GM23338 (cell line): Measurements from ENCODE around the gene PKLR. TPM values are rescaled to one million over a fixed set of nuclear protein-coding genes. Genes with fewer than 3 reads are reported as not detected.

Source experiments
- ATAC-seq: fragments of 200-7000 bp; cut with Tn5 transposase; 3 replicates; pipeline ENCODE4 v1.9.1; 2020
- DNase-seq: peaks from one replicate; pipeline ENCODE4 v3.0.0-alpha.2; 2015; ENCODE audit warnings: low spot score
- H2AFZ ChIP-seq: fragments of 200-600 bp; sonication (generic); 2 replicates; pipeline ENCODE4 v1.8.0; 2016; ENCODE audit warnings: antibody characterized with exemption, mild to moderate bottlenecking, moderate library complexity
- H3F3A ChIP-seq: fragments of 200-600 bp; sonication (generic); replicated peaks from 2 replicates; pipeline ENCODE4 v1.8.0; 2017; ENCODE audit warnings: antibody characterized with exemption, mixed run types, low read depth
- H3K27ac ChIP-seq: fragments of 200-600 bp; sonication (generic); 2 replicates; pipeline ENCODE4 v1.6.1; 2016; ENCODE audit warnings: low read depth
- H3K27me3 ChIP-seq: fragments of 200-600 bp; sonication (generic); 2 replicates; pipeline ENCODE4 v1.8.0; 2016; ENCODE audit warnings: mild to moderate bottlenecking, mixed run types, moderate library complexity; ENCODE audit not compliant: insufficient read depth
- H3K36me3 ChIP-seq: fragments of 200-600 bp; sonication (generic); 2 replicates; pipeline ENCODE4 v1.8.0; 2016; ENCODE audit warnings: mild to moderate bottlenecking; ENCODE audit not compliant: insufficient read depth
- H3K4me1 ChIP-seq: fragments of 200-600 bp; sonication (generic); 2 replicates; pipeline ENCODE4 v1.8.0; 2016; ENCODE audit warnings: mild to moderate bottlenecking, moderate library complexity; ENCODE audit not compliant: insufficient read depth
- H3K4me2 ChIP-seq: fragments of 200-600 bp; sonication (generic); 2 replicates; pipeline ENCODE4 v1.7.1; 2017; ENCODE audit warnings: mixed run types
- H3K4me3 ChIP-seq: fragments of 200-600 bp; sonication (generic); 2 replicates; pipeline ENCODE4 v1.6.1; 2016; ENCODE audit warnings: mixed run types
- H3K79me2 ChIP-seq: fragments of 200-600 bp; sonication (generic); replicated peaks from 2 replicates; pipeline ENCODE4 v1.8.0; 2017; ENCODE audit warnings: mild to moderate bottlenecking; ENCODE audit not compliant: insufficient read depth
- H3K9me2 ChIP-seq: fragments of 200-600 bp; sonication (generic); 2 replicates; pipeline ENCODE4 v1.8.0; 2017; ENCODE audit not compliant: insufficient read depth
- H4K20me1 ChIP-seq: fragments of 200-600 bp; sonication (generic); replicated peaks from 2 replicates; pipeline ENCODE4 v1.8.0; 2017; ENCODE audit warnings: mild to moderate bottlenecking; ENCODE audit not compliant: insufficient read depth
- H3K27ac Mint-ChIP-seq: 2 replicates; pipeline ENCODE4 v1.8.0; 2020; ENCODE audit warnings: inconsistent platforms, mild to moderate bottlenecking, moderate library complexity, mixed read lengths
- H3K27me3 Mint-ChIP-seq: 3 replicates; pipeline ENCODE4 v1.8.0; 2022; ENCODE audit warnings: low read depth, mild to moderate bottlenecking, moderate library complexity, mixed read lengths, inconsistent platforms; ENCODE audit not compliant: insufficient read depth, poor library complexity
- H3K36me3 Mint-ChIP-seq: 3 replicates; pipeline ENCODE4 v1.8.0; 2021; ENCODE audit warnings: low read depth, mild to moderate bottlenecking, inconsistent platforms, moderate library complexity, mixed read lengths
- H3K4me1 Mint-ChIP-seq: 3 replicates; pipeline ENCODE4 v1.8.0; 2020; ENCODE audit warnings: mild to moderate bottlenecking, inconsistent platforms, mixed read lengths
- H3K4me3 Mint-ChIP-seq: 3 replicates; pipeline ENCODE4 v1.8.0; 2021; ENCODE audit warnings: moderate library complexity, mild to moderate bottlenecking, inconsistent platforms, mixed read lengths
- H3K9me3 Mint-ChIP-seq: 3 replicates; pipeline ENCODE4 v1.8.0; 2020; ENCODE audit warnings: moderate library complexity, mild to moderate bottlenecking, inconsistent platforms, mixed read lengths
- CREB1 ChIP-seq: fragments of 250-450 bp; sonication (Bioruptor Pico); IDR thresholded peaks from 2 replicates; pipeline ENCODE4 v1.5.0; 2020; ENCODE audit warnings: low read depth, mild to moderate bottlenecking, moderate library complexity
- CTCF ChIP-seq, 2 experiments: fragments of 200-600 bp in 1 of 2; sonication (generic) in 1 of 2; conservative IDR thresholded peaks; 2 replicates each; pipeline versions ENCODE4 v1.5.1 to v1.6.1; 2016 to 2017; ENCODE audit warnings: antibody characterized with exemption in 2 of 2, low read depth in 2 of 2, mild to moderate bottlenecking in 2 of 2, moderate library complexity in 1 of 2
- EZH2 ChIP-seq: fragments of 200-600 bp; sonication (generic); IDR thresholded peaks from one replicate; pipeline ENCODE4 v1.8.0; 2017; ENCODE audit warnings: antibody characterized with exemption, mild to moderate bottlenecking, low read depth; ENCODE audit not compliant: unreplicated experiment
- EZH2phosphoT487 ChIP-seq: fragments of 200-600 bp; sonication (generic); IDR thresholded peaks from one replicate; pipeline ENCODE4 v1.8.1; 2018; ENCODE audit warnings: antibody characterized with exemption; ENCODE audit not compliant: unreplicated experiment
- NANOG ChIP-seq: IDR thresholded peaks from 2 replicates; pipeline ENCODE4 v1.6.1; 2016; ENCODE audit warnings: antibody characterized with exemption, borderline replicate concordance
- POLR2AphosphoS5 ChIP-seq: IDR thresholded peaks from 2 replicates; pipeline ENCODE4 v1.6.1; 2016; ENCODE audit warnings: antibody characterized with exemption, low read depth
- REST ChIP-seq: IDR thresholded peaks from one replicate; pipeline ENCODE4 v1.6.1; 2018; ENCODE audit warnings: antibody characterized with exemption; ENCODE audit not compliant: unreplicated experiment
- ZNF114 ChIP-seq: fragments of 250-450 bp; sonication (Bioruptor Pico); IDR thresholded peaks from 2 replicates; pipeline ENCODE4 v1.5.0; 2020; ENCODE audit warnings: mild to moderate bottlenecking, moderate library complexity
- ZNF331 ChIP-seq: fragments of 250-450 bp; sonication (Bioruptor Pico); IDR thresholded peaks from 2 replicates; pipeline ENCODE4 v1.5.0; 2020; ENCODE audit warnings: low read depth, mild to moderate bottlenecking, moderate library complexity
- ZNF462 ChIP-seq: fragments of 250-450 bp; sonication (Bioruptor Pico); IDR thresholded peaks from 2 replicates; pipeline ENCODE4 v1.5.0; 2020; ENCODE audit warnings: mild to moderate bottlenecking, moderate library complexity
- polyA plus RNA-seq: library from polyadenylated mRNA; unstranded; fragments of >200 nt; fragmentation: Nextera tagmentation; extraction: Ambion mirVana; gene quantifications from 2 replicates; pipeline ENCODE4 v1.2.1, GENCODE V29; 2016
- total RNA-seq: library from RNA; depleted of rRNA; stranded (reverse); fragments of >200 nt; shearing (Covaris generic); gene quantifications from 2 replicates; pipeline ENCODE4 v1.2.3, GENCODE V29; 2014

PKLR gene
- total and polyA plus RNA-seq, 2 experiments from 2014 or later, result 2.0 to 3.7 TPM

GRCh38 chr1:155285631-155286044 is 15.6 kb downstream of the PKLR start:
- Mint-ChIP-seq H3K27me3 (peaks cover 7% of the 10 kb centered on the region), H3K4me3 (no peak overlapping the region), H3K27ac (no peak overlapping the region), H3K36me3 (peaks cover 3% of the 10 kb centered on the region; the same call in 1 of the 3 replicates), H3K4me1 (no peaks in the 10 kb centered on the region; the same call in 1 of the 3 replicates), H3K9me3 (no peaks in the 10 kb centered on the region)
- Histone ChIP-seq H3K27me3 (no peaks in the 10 kb centered on the region), H3K79me2 (no peaks in the 10 kb centered on the region), H3K4me1 (no peaks in the 10 kb centered on the region), H2AFZ (no peak overlapping the region), H3K36me3 (no peaks in the 10 kb centered on the region), H3K9me2 (no peaks in the 10 kb centered on the region), H3K4me3 (no peak overlapping the region), H3K27ac (no peak overlapping the region), H3K4me2 (no peak overlapping the region), H4K20me1 (no peaks in the 10 kb centered on the region; the same call in 1 of the 2 replicates), H3F3A (no peaks in the 10 kb centered on the region)
- ATAC-seq (no peak), DNase-seq (no peak)
- TF ChIP-seq REST, result no peak
- TF ChIP-seq ZNF114 (CRISPR knock-in tag), result no peak
- no peak for TF ChIP-seq ZNF462 (CRISPR knock-in tag)
- TF ChIP-seq EZH2, result no peak
- no peak for TF ChIP-seq CTCF (conservative IDR thresholded peaks at IDR 0.05; ENCODE audit: low read depth in 2 of 2)
- TF ChIP-seq NANOG, result no peak
- no peak for TF ChIP-seq POLR2AphosphoS5
- TF ChIP-seq CREB1 (CRISPR knock-in tag), result no peak
- TF ChIP-seq EZH2phosphoT487, result no peak
- TF ChIP-seq ZNF331 (CRISPR knock-in tag), result no peak
